ENCODE measurements around the gene LMF1.

- TF ChIP-seq CTCF (IDR thresholded peaks at IDR 0.05) (no peak), POLR2A (IDR thresholded peaks at IDR 0.05) (no peak)
These were observed 60.6 kb downstream of the LMF1 start for GRCh38 chr16:910181-910580.
